ENCODE measurements around the gene UCK2.
A peak's percentile ranks its signal among the peaks of the same experiment; 100 is the strongest.

UCK2 gene

GRCh38 chr1:165826565-165827267 lies 698 bp upstream of the UCK2 start:
- DNase-seq, result peak in 2 of 3 donors; percentile 47 to 50
- Histone ChIP-seq H3K4me1 (ENCODE audit: control extremely low read depth in 1 of 4, control insufficient read depth in 4 of 4, insufficient read depth in 4 of 4, low read length in 3 of 4) (peaks cover 14 to 22% (median 18%) of the 10 kb centered on the region in 4 experiments), H3K27me3 (replicated peaks in 2 of 5; ENCODE audit: control insufficient read depth in 4 of 5, insufficient read depth in 5 of 5, low read length in 4 of 5) (no peaks in the 10 kb centered on the region), H3K27ac (ENCODE audit: insufficient read depth in 1 of 2, low read depth in 1 of 2, low read length in 2 of 2, poor library complexity in 1 of 2, severe bottlenecking in 2 of 2) (peak overlapping the region; percentile 33 to 43), H3K36me3 (ENCODE audit: control insufficient read depth in 4 of 4, insufficient read depth in 4 of 4, low read length in 3 of 4) (no peaks in the 10 kb centered on the region), H3K4me3 (ENCODE audit: control insufficient read depth in 1 of 7, extremely low read depth in 1 of 7, insufficient read depth in 4 of 7, low read depth in 2 of 7, low read length in 6 of 7) (peak overlapping the region in 6 of 7 experiments; percentile 48 to 94 (median 88)), H3K9me3 (ENCODE audit: control extremely low read depth in 1 of 5, control insufficient read depth in 4 of 5, insufficient read depth in 2 of 5, low read depth in 1 of 5, low read length in 4 of 5) (no peaks in the 10 kb centered on the region)
- 8% methylated on average over 7 of the region's 10 CpGs for WGBS (ENCODE audit: insufficient coverage)
- ChIA-PET POLR2A (interaction anchor here (0.7 to 1.0 kb wide), 2 partner anchors 45 to 58 kb away, joined by 3 to 5 read pairs; partner anchors contain the start of gene TMCO1), CTCF (interaction anchor here (0.6 to 4.9 kb wide), 6 partner anchors 20 to 92 kb away, joined by 3 to 21 read pairs (median 3); no protein-coding TSS in a partner anchor)

GRCh38 chr1:165828103-165828668 lies 772 bp downstream of the UCK2 start:
- Histone ChIP-seq H3K27ac (ENCODE audit: insufficient read depth in 1 of 2, low read depth in 1 of 2, low read length in 2 of 2, poor library complexity in 1 of 2, severe bottlenecking in 2 of 2) (peak overlapping the region; percentile 78 to 88), H3K4me3 (ENCODE audit: control insufficient read depth in 1 of 7, extremely low read depth in 1 of 7, insufficient read depth in 4 of 7, low read depth in 2 of 7, low read length in 6 of 7) (peak overlapping the region; percentile 76 to 94 (median 90)), H3K36me3 (ENCODE audit: control insufficient read depth in 4 of 4, insufficient read depth in 4 of 4, low read length in 3 of 4) (no peaks in the 10 kb centered on the region), H3K9me3 (ENCODE audit: control extremely low read depth in 1 of 5, control insufficient read depth in 4 of 5, insufficient read depth in 2 of 5, low read depth in 1 of 5, low read length in 4 of 5) (no peaks in the 10 kb centered on the region), H3K4me1 (ENCODE audit: control extremely low read depth in 1 of 4, control insufficient read depth in 4 of 4, insufficient read depth in 4 of 4, low read length in 3 of 4) (peaks cover 17 to 25% (median 21%) of the 10 kb centered on the region in 4 experiments), H3K27me3 (replicated peaks in 2 of 5; ENCODE audit: control insufficient read depth in 4 of 5, insufficient read depth in 5 of 5, low read length in 4 of 5) (no peaks in the 10 kb centered on the region)
- POLR2A ChIA-PET, result interaction anchor here (0.7 to 2.3 kb wide), 3 partner anchors 11 to 130 kb away, joined by 3 to 6 read pairs (median 3); partner anchors contain the start of gene ALDH9A1
- 0% methylated on average over 36 of the region's 49 CpGs for WGBS (ENCODE audit: insufficient coverage)
- DNase-seq, result peak in 2 of 3 donors; percentile 76 to 84
- CTCF ChIA-PET, result interaction anchor here (0.8 to 4.9 kb wide), 15 partner anchors 9 to 227 kb away, joined by 3 to 21 read pairs (median 4); no protein-coding TSS in a partner anchor

GRCh38 chr1:165828669-165829329 lies 1.4 kb downstream of the UCK2 start:
- H3K36me3 ChIP-seq (ENCODE audit: control insufficient read depth in 4 of 4, insufficient read depth in 4 of 4, low read length in 3 of 4), result no peaks in the 10 kb centered on the region
- no peaks in the 10 kb centered on the region for H3K27me3 ChIP-seq (replicated peaks in 2 of 5; ENCODE audit: control insufficient read depth in 4 of 5, insufficient read depth in 5 of 5, low read length in 4 of 5)
- ChIA-PET POLR2A (interaction anchor here (0.7 to 2.3 kb wide), 4 partner anchors 10 to 131 kb away, joined by 3 to 6 read pairs (median 3); partner anchors contain the start of gene ALDH9A1), CTCF (interaction anchor here (0.8 to 4.9 kb wide), 18 partner anchors 9 to 228 kb away, joined by 3 to 21 read pairs (median 4); partner anchors contain the start of gene TMCO1)
- H3K9me3 ChIP-seq (ENCODE audit: control extremely low read depth in 1 of 5, control insufficient read depth in 4 of 5, insufficient read depth in 2 of 5, low read depth in 1 of 5, low read length in 4 of 5), result no peaks in the 10 kb centered on the region
- under 1% methylated on average over 12 of the region's 19 CpGs for WGBS (ENCODE audit: insufficient coverage)
- peak overlapping the region; percentile 78 to 88 for H3K27ac ChIP-seq (ENCODE audit: insufficient read depth in 1 of 2, low read depth in 1 of 2, low read length in 2 of 2, poor library complexity in 1 of 2, severe bottlenecking in 2 of 2)
- peak overlapping the region; percentile 76 to 94 (median 90) for H3K4me3 ChIP-seq (ENCODE audit: control insufficient read depth in 1 of 7, extremely low read depth in 1 of 7, insufficient read depth in 4 of 7, low read depth in 2 of 7, low read length in 6 of 7)
- peak; percentile 34 to 43 (median 35) for DNase-seq
- peaks cover 18 to 28% (median 24%) of the 10 kb centered on the region in 4 experiments for H3K4me1 ChIP-seq (ENCODE audit: control extremely low read depth in 1 of 4, control insufficient read depth in 4 of 4, insufficient read depth in 4 of 4, low read length in 3 of 4)

- Histone ChIP-seq H3K27me3 (replicated peaks in 2 of 5; ENCODE audit: control insufficient read depth in 4 of 5, insufficient read depth in 5 of 5, low read length in 4 of 5) (no peaks in the 10 kb centered on the region), H3K27ac (ENCODE audit: insufficient read depth in 1 of 2, low read depth in 1 of 2, low read length in 2 of 2, poor library complexity in 1 of 2, severe bottlenecking in 2 of 2) (peak overlapping the region in 1 of 2 experiments; percentile 88), H3K36me3 (ENCODE audit: control insufficient read depth in 4 of 4, insufficient read depth in 4 of 4, low read length in 3 of 4) (no peaks in the 10 kb centered on the region), H3K4me1 (ENCODE audit: control extremely low read depth in 1 of 4, control insufficient read depth in 4 of 4, insufficient read depth in 4 of 4, low read length in 3 of 4) (peaks cover 18 to 28% (median 26%) of the 10 kb centered on the region in 4 experiments), H3K4me3 (ENCODE audit: control insufficient read depth in 1 of 7, extremely low read depth in 1 of 7, insufficient read depth in 4 of 7, low read depth in 2 of 7, low read length in 6 of 7) (peak overlapping the region in 3 of 7 experiments; percentile 90 to 94 (median 93)), H3K9me3 (ENCODE audit: control extremely low read depth in 1 of 5, control insufficient read depth in 4 of 5, insufficient read depth in 2 of 5, low read depth in 1 of 5, low read length in 4 of 5) (no peaks in the 10 kb centered on the region)
- POLR2A ChIA-PET, result interaction anchor here (2.3 kb wide), 1 partner anchor 9 kb away, joined by 6 read pairs; no protein-coding TSS in a partner anchor
- peak in 1 of 3 donors; percentile 30 for DNase-seq
- WGBS (ENCODE audit: insufficient coverage), result 83% methylated on average over 2 of the region's 4 CpGs
- CTCF ChIA-PET, result interaction anchor here (0.6 to 4.9 kb wide), 13 partner anchors 8 to 1358 kb away, joined by 3 to 21 read pairs (median 4); partner anchors contain the start of genes RXRG and TMCO1
These were observed 2.5 kb downstream of the UCK2 start for GRCh38 chr1:165829888-165830287.

- WGBS (ENCODE audit: insufficient coverage), result 100% methylated on average over 2 of the region's 3 CpGs
- POLR2A ChIA-PET, result no interaction called here
These were observed 3.7 kb downstream of the UCK2 start for GRCh38 chr1:165831146-165831545.

GRCh38 chr1:165832902-165833301 lies 5.5 kb downstream of the UCK2 start:
- Histone ChIP-seq H3K27me3 (replicated peaks in 2 of 5; ENCODE audit: control insufficient read depth in 4 of 5, insufficient read depth in 5 of 5, low read length in 4 of 5) (no peaks in the 10 kb centered on the region), H3K4me3 (ENCODE audit: control insufficient read depth in 1 of 7, extremely low read depth in 1 of 7, insufficient read depth in 4 of 7, low read depth in 2 of 7, low read length in 6 of 7) (no peak overlapping the region), H3K4me1 (ENCODE audit: control extremely low read depth in 1 of 4, control insufficient read depth in 4 of 4, insufficient read depth in 4 of 4, low read length in 3 of 4) (peaks cover 14 to 42% (median 32%) of the 10 kb centered on the region in 4 experiments), H3K9me3 (ENCODE audit: control extremely low read depth in 1 of 5, control insufficient read depth in 4 of 5, insufficient read depth in 2 of 5, low read depth in 1 of 5, low read length in 4 of 5) (no peaks in the 10 kb centered on the region), H3K36me3 (ENCODE audit: control insufficient read depth in 4 of 4, insufficient read depth in 4 of 4, low read length in 3 of 4) (peaks cover 0 to 4% (median 2%) of the 10 kb centered on the region in 4 experiments), H3K27ac (ENCODE audit: insufficient read depth in 1 of 2, low read depth in 1 of 2, low read length in 2 of 2, poor library complexity in 1 of 2, severe bottlenecking in 2 of 2) (peak overlapping the region in 1 of 2 experiments; percentile 2)
- 98% methylated on average over 6 of the region's 9 CpGs for WGBS (ENCODE audit: insufficient coverage)
- DNase-seq, result no peak
- ChIA-PET POLR2A (no interaction called here), CTCF (interaction anchor here (0.7 kb wide), 1 partner anchor 9 kb away, joined by 3 read pairs; no protein-coding TSS in a partner anchor)

More at GRCh38 chr1:165831146-165831545, 3.7 kb downstream of the UCK2 start:
- Histone ChIP-seq H3K27ac (ENCODE audit: insufficient read depth in 1 of 2, low read depth in 1 of 2, low read length in 2 of 2, poor library complexity in 1 of 2, severe bottlenecking in 2 of 2) (no peak overlapping the region), H3K27me3 (replicated peaks in 2 of 5; ENCODE audit: control insufficient read depth in 4 of 5, insufficient read depth in 5 of 5, low read length in 4 of 5) (no peaks in the 10 kb centered on the region), H3K9me3 (ENCODE audit: control extremely low read depth in 1 of 5, control insufficient read depth in 4 of 5, insufficient read depth in 2 of 5, low read depth in 1 of 5, low read length in 4 of 5) (no peaks in the 10 kb centered on the region), H3K4me3 (ENCODE audit: control insufficient read depth in 1 of 7, extremely low read depth in 1 of 7, insufficient read depth in 4 of 7, low read depth in 2 of 7, low read length in 6 of 7) (no peak overlapping the region), H3K4me1 (ENCODE audit: control extremely low read depth in 1 of 4, control insufficient read depth in 4 of 4, insufficient read depth in 4 of 4, low read length in 3 of 4) (peaks cover 18 to 30% (median 27%) of the 10 kb centered on the region in 4 experiments), H3K36me3 (ENCODE audit: control insufficient read depth in 4 of 4, insufficient read depth in 4 of 4, low read length in 3 of 4) (no peaks in the 10 kb centered on the region)
- no peak for DNase-seq
- CTCF ChIA-PET, result interaction anchor here (1.3 to 1.5 kb wide), 2 partner anchors 12 to 145 kb away, joined by 3 to 4 read pairs; no protein-coding TSS in a partner anchor

Measured in common myeloid progenitor, CD34-positive (primary cell).